NCI-H345 (cell line): ENCODE data around the gene ELF2.
A peak's percentile ranks its signal among the peaks of the same experiment; 100 is the strongest.
"Not testable (repeated sequence)": the region's sequence is repeated elsewhere in the genome, so short reads cannot be mapped to it uniquely, and the experiment has no call there.

Experiments
- DNase-seq: peaks from one replicate; lab custom pipeline; 2025; lab: John Stamatoyannopoulos, UW

Gene ELF2

DNA sequence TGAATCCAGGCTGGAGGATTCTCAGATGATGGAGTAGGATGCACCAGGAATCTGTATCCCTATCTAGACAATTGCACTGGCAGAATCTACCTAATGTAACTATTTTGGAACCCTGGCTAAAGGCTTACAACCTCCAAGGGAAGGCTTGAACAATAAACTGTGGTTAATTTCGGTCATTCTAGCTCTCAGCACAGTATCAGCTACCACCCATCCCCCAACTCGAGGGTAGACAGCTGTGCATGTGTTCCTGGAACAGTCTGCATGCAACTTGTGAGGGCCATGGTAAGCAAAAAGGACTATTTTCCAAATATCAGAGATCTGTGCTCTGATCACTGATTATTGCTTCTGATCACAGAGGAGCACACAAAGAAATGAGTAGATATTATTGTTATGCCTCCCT, 34.0 kb downstream of the ELF2 start:
- DNase-seq, result no peak

DNA sequence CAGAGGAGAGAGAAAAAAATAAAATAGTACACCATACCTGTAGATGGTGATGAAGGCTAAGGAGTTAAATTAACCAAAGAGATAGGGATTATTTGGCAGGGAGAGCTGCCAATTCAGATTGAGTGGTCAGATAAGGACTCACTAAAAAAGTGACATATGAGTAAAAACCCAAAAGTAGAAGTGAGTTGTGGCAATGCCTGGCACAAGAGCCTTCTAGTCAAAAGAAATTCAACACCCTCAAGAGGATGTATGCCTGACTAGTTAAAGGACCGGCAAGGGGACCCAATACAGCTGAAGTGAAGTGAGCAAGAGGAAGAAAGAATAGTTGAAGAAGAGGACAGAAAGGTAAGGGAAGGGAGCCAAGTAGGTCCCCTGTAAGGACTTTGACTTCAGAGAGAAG, 34.9 kb downstream of the ELF2 start:
- DNase-seq, result no peak

DNA sequence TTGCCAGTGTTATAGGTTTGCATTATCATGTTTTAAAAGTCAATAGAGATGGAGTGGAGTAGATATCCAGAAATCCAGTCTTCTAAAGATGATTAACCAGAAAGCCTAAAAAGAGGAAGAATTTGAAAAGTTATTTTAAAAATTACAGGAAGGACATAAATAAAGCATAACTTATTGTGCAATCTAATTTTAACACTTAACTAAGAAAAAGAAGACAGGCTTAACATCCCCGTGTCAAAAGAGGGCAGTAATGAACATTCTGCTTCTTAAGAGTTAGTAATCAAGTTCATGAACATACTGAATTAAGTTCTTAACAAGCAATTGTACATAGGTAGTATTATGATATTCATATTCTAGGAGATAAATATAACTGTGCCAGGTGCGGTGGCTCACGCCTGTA, 39.3 kb downstream of the ELF2 start:
- no peak for DNase-seq

DNA sequence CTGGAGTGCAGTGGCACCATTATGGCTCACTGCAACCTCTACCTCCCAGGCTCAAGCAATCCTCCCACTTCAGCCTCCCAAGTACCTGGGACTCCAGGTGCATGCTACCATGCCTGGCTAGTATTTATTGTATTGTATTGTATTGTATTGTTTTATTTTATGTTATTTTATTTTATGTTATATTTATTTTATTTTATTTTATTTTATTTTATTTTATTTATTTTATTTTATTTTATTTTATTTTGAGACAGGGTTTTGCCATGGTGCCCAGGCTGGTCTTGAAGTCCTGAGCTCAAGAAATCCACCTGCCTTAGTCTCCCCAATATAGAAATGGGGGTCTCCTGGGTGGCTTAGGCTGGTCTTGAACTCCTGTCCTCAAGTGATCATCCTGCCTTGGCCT, 42.6 kb downstream of the ELF2 start:
- no peak for DNase-seq

DNA sequence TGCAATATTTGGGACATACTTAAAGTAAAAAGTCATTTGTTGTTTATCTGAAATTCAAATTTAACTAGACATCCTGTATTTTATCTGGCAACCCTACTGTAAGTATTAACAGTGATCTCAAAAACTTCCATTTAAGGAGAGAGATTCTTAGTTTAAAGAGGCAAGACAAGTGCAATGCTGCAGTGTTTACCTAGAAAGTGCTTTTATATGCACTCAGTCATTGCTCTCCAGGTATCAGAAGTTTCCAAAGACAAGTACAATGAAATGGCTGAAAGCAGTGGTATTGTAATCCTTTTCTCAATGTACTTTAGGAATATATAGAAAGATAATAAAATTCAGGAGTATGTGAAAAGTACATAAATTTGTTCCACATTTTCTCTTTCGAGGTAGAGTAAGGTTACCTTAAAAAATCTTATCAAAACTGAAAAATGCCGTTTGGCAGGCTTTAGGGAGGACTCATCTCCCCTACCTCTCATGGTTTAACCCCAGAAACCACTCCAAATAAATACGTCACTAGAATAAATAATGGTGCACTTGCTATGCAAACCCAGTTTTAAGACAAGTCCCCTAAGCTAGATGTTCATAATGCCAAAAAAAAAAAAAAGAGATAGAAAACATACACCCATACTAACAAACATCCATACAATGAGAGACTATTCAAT, 45.7 kb downstream of the ELF2 start:
- DNase-seq, result no peak

DNA sequence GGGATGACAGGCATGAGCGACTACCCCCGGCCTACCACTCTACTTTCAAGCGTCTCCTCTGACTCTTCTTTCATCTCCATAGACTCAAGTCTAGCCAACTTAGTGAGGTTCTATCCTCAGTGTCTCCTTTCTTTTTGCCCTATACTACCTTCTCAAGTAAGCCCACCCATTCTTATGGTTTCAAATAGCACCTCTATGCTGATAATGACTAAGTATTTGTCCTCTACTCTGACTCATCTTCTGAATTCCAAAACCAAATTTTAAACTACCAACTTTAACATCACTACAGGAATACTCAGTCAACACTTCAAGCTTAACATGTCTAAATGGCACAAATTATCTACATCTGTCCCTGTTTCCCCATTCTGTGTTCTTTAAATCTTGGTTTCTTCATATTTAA, 47.8 kb downstream of the ELF2 start:
- no peak for DNase-seq

DNA sequence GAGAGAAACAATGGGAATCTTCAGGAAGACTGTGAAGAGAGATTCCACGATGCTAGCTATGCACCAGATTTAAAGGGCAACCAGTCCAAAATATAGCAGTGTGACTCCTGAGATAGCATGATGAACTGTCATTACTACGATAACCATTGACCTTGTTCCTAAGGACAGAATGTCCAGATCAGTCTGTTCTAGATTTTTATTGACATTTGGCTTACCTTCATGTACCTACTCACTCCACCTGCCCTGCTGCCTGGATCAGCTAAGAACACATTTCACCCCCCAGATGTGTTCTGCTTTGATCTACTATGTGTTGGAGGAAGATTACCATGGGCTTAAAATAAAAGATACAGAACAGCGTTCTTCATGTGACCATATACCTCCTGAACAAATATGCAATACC, 50.1 kb downstream of the ELF2 start:
- DNase-seq, result no peak

DNA sequence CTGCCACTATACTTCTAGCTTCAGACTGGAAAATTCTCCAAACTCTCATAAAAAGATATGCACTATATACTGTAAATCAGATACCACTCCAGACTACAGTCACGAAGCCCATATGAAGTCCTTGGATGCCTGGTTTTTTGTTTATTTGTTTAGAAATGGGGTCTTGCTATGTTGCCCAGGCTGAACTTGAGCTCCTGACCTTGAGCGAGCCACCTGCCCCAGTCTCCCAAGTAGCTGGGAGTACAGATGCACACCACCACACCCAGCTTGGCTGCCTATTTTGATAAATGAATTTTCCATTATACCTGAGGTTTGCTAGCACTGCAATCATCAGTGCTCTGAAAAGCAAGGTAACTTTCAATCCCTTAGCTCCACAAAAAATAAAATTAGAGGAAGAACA, 53.1 kb downstream of the ELF2 start:
- DNase-seq, result no peak

DNA sequence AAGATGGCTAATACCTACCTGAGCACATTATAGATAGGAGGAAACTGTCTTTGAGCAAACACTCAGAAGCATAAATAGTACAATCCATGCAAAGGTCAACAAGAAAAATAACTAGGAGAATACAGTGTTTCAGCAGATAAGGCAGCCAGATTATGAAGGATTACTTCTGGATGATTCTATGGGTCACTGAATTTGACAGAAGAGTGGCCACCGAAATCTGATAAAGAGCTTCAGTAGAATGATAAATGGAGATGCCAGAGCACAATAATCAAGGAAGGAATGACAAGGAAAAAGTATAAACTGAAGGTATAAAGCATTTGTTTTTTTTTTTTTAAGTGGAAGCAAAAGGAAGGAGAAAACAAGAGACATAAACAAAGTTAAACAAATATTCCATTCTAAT, 58.7 kb downstream of the ELF2 start:
- no peak for DNase-seq

DNA sequence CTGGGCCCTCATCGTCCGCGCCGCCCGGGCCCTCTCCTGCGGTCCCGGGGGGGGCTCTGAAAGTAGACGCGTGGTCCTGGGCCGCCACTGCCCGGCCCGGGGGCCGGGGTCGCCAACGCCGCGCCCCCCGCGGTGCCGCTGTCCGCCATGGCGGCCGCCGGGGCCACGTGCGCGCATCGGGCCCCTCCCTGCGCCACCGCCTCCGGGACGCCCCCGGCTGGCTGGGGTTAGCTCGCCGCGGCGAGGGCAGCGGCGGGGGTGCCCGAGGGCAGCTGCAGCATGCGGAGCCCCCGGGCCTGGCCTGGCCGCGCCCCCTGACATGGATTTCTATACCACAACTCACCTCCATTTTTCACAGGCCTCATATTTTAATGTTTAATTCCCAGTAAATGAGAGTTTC, 61.8 kb downstream of the ELF2 start:
- DNase-seq, result no peak

DNA sequence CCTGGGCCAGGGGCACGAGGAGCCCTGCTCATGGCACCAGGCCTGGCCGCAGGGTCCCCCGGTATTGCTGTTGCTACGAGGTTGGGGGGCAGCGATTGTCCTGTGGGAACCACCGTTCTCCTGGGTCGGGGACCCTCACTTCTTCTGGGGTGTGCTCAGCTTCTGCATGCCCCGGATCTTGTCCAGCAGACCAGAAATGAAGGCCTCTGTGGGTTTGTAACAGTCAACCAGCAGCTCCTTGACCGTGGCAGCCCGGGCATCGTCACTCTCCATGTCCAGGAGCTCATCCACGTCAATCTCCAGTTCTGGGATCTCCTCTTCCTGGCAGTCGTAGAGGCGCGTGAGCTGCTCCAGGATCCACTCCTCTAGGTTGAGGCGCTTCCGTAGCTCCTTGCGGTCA, 62.2 kb downstream of the ELF2 start:
- not testable (repeated sequence) for DNase-seq

DNA sequence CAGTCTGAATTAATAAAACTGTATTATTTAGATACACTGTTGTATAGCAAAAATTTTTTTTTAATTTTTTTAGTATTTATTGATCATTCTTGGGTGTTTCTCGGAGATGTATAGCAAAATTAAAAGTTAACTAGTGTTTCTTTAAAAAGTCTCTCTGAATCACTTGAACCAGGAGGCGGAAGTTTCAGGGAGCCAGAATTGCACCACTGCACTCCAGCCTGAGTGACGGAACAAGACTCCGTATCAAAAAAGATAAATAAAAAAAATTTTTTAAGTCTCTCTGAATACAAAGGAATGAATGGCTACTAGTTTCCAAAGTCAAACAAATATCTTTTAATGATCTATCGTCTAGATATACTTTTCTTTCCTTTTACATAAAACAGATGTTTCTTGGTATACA, 64.4 kb downstream of the ELF2 start:
- no peak for DNase-seq

DNA sequence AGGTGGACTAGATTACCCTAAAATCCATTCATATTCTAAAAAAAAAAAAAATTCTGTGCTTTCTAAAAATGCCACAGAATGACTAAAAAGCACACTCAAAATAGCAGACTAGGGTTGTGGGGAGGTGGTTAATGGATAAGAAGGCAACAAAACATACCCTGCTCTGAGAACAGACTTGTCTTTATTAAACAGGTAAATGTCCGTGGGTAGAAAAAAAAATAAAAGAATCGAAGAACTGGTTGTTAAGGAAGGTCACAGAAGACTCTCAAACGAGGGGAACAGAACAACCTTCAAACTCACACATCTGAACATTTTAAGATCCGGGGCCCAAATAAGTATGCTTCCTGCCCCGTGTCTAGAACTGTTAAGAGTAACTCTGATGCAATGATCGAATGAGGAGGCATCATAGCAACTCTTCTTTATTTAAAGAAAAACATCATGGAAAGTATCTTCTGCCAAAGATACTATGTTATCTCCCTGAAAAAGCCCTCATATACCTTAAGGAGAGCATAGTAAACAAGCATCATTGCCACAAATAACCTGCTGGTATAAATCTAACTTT, 68.4 kb downstream of the ELF2 start:
- no peak for DNase-seq

DNA sequence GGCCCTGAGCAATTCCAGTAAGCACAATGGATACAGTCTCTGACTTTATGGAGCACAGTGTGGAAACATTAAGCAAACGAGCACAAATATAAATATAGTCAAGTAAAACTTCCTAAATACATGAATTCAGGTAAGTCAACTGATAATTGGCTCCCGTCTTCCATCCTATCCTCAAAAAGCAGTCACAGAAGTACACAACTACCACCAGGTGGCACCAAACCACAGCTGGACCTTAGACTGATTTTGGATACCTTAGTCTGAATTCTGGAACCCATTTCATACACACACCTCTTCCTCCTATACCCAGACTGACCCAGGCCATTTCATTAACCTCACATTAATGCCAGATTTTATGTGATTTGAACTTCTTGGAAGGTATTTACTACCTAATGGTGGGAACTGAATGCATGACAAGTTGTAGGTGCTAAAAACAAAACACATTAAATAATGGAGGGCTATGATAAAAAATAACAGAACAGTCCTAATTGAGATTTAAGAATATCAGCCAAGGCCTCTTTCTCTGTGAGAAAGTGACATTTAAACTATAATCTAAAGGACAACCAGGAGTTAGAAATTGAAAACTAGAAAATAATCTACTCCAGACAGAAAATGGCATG, 77.5 kb downstream of the ELF2 start:
- DNase-seq, result peak; percentile 75

DNA sequence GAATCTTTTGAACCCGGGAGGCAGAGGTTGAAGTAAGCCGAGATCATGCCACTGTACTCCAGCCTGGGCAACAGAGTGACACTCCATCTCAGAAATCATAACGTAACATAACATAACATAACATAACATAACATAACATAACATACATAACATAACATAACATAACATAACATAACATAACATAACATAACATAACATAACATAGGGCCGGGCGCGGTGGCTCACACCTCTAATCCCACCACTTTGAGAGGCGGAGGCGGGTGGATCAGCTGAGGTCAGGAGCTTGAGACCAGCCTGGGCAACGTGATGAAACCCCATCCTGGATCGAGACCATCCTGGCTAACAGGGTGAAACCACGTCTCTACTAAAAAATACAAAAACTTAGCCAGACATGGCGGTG, 84.7 kb downstream of the ELF2 start:
- no peak for DNase-seq

DNA sequence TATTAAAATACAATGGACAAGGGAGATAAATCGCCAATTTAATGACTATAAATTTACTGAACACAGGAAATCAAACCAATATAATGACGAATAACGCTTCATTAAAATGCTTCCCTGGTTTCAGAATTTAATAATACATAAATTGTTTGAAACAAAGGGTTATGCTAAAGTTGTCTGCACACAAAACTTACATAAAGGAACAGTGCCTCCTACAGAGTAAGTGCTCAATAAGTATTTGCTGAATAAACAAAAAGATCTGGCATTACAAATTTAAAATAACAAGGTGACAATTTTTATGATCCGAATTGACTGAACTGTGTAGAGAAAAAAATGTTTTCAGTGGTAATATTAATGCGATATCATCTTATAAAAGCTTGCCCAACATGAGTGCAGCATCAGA, 91.9 kb downstream of the ELF2 start:
- DNase-seq, result no peak

DNA sequence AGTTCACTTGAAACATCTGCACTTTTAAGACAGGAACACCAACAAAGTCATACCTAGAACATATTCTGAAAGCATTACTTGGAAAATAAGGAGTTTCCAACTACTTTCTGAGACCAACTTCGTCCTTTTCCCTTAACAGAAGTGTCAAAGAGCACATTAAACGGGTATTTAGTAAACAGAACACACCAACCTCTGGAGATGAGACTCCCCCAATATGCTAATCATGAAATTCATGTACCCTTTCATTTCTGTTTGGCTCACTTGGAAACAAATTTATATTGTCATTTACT, 92.3 kb downstream of the ELF2 start:
- no peak for DNase-seq

DNA sequence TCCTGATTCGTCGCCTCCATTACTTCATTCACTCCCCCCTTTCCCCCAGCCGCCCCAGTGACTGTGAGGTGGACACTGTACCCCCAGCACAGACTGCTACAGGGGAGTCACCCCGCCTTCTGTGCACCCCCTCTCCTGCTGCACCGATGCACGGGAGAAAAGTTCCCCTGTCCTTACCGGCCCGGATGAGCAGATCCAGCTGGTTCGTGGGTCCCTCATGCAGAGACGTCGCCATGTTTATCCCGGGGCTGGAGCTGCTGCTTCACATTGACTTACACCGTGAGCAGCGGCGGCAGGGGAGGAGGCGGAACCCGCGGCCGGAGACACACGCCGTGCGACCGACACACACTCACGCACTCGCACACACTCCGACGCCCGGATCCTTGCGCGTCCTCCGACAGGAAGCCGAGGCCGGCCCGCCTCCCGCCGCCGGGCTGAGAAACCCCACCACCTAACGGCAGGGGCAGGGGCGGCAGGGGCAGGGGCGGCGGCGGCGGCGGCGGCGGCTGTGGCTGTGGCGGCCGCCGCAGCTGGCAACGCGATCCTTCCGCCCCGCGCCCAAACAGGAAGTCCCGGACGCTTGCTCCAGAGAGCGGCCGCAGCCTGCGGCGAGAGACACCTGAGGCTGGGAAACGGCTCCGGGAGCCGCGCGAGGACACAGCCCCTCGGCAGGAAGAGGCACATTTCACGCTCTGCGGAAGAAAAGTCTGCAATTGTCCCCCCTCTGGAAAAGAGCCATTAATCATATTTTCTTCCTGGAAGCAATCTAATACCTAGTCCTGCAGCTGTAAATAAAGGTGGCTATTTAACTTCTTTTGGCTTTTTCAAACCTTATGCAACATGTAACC, 92.8 kb downstream of the ELF2 start:
- peak; percentile 84 for DNase-seq

DNA sequence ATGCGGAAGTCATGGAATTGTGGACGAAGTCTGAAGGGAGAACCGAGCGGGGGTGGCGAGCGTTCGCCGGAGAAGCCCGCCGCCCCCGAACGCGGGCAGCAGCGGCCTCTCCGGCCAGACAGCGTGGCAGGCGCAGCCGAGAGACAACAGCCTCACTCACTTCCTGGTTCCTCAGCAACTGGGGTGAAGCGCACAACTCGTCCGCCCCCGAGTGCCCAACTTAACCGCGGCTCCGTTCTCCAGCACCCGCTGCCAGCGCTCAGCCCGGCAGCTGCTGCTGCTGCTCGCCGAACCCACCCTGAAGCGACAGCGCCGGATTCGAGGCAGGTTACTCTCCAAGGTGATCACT, 93.4 kb downstream of the ELF2 start:
- peak; percentile 69 for DNase-seq

DNA sequence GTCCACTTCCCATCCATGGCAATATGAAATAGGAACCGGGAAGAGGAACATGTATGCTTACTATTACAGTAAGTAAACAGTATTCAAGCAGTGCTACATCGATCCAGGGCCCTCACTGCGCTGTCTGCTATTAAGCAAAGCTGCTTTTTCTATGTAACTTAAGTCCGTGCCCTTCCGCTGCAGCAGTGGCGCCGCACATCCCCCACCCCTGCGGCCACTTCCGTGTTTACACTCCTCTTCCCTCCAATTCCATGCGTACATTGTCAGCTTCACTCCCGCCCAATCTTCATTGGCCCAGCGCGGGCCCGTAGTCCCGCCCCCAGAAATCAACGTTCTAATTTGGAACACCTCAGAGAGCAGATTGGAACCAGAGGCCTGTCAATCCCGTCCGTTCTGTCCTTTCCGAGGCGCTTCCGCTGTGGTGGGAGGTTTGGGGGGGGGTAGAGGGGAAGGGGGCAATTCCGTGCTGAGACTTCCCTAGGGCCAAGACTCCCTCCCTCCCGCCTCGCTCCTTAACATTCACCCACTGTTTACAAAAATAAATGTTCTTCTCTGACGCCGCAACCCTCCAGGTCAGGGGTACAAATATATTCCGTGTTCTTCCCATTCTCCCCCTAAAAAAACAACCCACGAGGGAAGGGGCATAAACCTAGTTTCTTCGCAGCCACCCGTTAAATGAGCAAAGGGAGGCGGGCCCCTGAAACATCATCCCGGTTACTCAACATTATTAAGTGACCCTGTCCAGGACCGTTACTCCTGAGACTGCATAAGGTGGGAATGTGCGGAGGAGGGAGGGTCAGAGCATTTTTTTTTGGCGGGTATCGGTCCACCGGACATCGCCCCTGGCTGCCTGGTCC, 94.0 kb downstream of the ELF2 start:
- DNase-seq, result peak; percentile 97

DNA sequence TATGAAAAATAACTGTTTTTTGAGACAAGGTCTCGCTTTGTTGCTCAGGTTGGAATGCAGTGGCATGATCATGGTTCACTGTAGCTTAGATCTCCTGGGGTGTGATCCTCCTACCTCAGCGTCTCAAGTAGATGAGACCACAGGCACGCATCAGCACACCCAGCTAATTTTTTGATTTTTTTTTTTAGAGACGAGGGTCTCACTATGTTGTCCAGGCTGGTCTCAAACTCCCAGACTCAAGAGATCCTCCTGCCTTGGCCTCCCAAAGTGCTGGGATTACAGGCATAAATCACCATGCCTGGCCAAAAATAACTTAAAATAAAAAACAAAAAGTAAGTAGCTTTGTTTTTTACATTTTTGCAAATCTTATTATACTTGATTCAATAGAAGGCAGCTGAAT, 98.1 kb downstream of the ELF2 start:
- no peak for DNase-seq

DNA sequence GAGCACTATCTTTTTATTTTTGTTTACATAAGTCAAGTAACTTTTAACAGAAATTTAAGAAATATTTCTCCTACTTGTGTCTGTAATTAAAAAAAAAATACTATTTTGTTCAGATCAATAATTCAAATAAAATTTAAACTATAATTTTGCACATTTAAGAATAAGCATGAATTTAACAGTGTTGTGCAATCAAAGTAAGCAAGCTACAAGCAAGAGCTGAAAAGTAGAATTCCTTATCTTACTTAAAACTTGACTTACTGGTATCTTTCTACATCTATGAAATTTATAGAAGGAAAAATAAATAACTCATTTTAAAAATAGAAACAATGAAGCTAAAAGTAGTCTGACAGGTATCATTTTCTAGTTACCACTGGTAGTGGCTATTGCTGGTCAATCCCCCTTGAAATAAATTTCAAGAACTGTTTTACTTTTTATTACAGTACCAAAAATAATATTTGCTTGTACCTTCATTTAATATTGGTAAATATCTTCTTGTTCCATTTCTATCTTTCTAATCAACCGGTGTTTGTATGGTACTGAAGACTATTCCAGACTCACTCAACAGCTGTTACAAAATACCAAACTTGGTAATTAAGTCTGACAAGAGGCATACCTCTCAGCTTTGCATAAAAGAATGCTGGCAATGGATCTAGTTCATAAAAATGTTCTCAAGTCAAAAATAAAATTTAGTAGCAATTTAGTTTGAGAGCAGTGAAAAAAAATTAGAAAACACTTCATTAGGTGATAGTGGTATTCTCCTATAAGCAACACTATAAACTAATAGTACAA, 99.3 kb downstream of the ELF2 start:
- DNase-seq, result no peak
